ENCODE data around the gene PLEKHG4B.

GRCh38 chr5:104778-105296, 12.9 kb downstream of the PLEKHG4B start:
- TF ChIP-seq CTCF (IDR thresholded peaks at IDR 0.05; ENCODE audit: low read length) (no peak), EZH2 (optimal IDR thresholded peaks at IDR 0.05; ENCODE audit: low read depth, low read length) (no peak)

Data from MM.1S (cell line).